Central memory CD4-positive, alpha-beta T cell (primary cell): ENCODE results near the gene IKZF4.
"Not testable (repeated sequence)": the region's sequence is repeated elsewhere in the genome, so short reads cannot be mapped to it uniquely, and the experiment has no call there.

ENCODE experiments used
- DNase-seq: peaks from one replicate; pipeline ENCODE4 v3.0.0; 2022

The IKZF4 gene

DNA sequence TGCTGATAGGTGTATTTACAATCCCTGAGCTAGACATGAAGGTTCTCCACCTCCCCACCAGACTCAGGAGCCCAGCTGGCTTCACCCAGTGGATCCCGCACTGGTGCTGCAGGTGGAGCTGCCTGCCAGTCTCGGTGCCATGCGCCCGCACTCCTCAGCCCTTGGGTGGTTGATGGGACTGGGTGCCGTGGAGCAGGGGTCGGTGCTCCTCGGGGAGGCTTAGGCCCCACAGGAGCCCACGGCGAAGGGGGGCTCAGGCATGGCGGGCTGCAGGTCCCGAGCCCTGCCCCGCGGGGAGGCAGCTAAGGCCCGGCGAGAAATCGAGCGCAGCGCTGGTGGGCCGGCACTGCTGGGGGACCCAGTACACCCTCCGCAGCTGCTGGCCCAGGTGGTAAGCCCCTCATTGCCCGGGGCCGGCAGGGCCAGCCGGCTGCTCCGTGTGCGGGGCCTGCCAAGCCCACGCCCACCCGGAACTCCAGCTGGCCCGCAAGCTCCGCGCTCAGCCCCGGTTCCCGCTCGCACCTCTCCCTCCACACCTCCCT lies 20.8 kb upstream of the IKZF4 start:
- DNase-seq = not testable (repeated sequence)

DNA sequence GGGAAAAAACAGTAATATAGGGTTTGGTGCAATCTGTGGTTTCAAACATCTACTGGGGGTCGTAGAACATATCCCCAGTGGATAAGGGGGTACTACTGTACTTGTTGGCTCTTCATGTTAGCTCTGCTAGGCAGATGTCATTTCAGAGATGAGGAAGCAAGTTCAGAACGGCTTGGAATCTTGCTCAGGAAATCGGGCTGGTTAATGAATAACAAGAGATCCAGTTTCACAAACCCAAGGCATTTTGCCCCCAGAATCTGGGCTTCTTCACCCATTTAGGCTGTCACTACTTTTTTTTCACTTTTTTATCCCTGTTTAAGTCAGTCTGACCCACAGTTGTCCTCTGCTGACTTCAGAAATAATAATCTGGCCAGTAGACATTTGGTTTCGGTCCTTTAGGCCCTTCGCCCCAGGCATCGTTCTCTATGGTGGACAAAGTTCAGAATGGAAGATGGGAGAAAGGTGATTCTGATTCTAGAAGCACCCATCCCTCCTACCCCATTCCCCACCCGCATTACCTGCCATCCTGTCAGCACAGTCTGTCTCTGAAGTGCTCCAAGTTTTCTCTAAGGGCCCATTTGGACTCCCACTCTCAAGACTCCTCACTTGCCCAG lies 19.2 kb upstream of the IKZF4 start:
- no peak for DNase-seq

DNA sequence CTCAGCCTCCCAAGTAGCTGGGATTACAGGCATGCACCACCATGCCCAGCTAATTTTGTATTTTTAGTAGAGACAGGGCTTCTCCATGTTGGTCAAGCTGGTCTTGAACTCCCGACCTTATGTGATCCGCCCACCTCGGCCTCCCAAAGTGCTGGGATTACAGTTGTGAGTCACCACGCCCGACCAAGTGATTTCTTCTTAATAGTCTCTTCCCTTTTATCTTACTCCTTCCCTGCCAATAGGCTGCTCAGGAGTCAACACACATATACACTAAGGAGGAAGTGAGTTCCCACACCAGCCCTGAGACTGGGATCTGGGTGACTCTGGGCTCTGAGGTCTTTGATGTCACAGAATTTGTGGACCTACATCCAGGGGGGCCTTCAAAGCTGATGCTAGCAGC lies 17.5 kb upstream of the IKZF4 start:
- not testable (repeated sequence) for DNase-seq

DNA sequence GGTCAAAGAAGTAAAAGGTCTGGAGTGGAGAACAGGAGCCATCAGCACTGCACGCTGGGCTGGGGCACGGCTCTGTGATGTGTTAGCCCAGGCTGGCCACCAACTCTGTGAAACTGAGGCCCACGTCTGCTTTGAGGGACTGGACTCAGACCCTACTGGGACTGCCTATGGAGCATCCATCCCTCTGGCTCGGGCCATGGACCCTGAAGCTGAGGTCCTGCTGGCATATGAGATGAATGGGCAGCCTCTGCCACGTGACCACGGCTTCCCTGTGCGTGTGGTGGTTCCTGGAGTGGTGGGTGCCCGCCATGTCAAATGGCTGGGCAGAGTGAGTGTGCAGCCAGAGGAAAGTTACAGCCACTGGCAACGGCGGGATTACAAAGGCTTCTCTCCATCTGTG lies 16.6 kb upstream of the IKZF4 start:
- no peak for DNase-seq

DNA sequence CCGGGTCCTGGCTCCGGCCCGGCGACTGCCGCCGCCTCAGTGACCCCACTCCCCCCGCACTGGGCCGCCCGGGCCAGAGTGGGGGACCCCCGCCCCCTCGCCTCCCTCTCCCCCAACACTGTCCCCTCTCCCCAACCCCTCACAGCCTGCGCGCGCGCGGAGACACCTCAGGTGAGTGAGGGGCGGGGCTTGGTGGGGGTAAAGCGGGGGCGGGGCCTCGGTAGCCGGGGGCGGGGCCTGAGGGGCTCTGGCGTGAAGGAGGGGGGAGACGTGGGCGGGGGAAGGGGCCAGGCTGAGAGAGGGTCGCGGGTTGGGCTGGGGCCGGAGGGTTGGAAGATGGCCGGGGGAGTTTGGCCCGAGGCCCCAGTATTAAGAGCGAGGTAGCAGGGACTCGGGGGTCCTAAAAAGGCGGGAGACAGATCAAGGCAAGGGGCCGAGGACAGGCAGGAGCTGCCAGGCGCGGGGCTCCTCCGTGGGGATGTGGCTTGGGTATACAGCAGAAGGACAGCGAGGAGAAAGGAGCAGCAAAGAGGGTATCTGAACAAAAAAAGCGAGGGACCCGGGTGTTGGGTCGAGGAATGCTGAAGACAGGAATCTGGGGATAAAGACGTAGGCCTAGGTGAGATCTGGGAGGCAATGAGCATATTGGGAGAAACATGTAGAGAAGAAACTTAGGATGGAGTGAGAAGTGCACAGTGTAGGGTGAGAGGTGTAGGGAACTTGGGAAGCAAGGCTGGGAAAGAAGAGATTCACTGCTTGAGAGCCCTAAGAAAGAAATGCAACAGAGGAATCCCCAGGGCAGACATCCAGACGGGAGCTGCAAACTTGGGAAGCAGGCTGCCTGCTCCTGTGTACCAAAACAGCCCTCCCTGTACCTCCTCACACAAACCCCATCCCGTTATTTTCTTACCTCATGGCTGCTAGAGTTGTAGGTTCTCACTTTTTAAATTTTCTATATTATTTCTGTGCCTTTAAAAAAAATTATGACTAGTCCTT lies 13.0 kb upstream of the IKZF4 start:
- peak; percentile 56 for DNase-seq

DNA sequence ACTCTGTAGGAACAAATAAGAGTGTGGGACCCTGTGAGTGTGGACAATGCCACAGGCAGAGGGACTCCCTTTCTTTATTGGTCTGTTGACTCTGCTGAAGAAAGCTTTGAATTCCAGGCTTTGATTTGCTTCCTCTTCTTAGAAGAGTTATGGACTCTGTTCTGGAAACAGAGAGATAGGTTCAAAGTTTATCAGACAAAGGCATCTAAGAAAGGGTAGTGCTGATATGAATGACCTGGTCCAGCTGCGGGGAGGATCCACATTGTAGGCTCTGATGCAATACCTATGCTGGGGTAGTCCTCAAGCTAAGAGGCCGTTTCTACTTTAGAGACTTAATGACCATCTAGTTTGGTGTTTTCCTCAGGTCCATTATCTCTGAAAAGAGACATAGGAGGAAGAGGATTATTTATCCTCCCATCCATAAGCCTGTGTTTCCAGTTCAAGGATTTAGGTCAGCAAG lies 10.7 kb upstream of the IKZF4 start:
- DNase-seq = no peak

DNA sequence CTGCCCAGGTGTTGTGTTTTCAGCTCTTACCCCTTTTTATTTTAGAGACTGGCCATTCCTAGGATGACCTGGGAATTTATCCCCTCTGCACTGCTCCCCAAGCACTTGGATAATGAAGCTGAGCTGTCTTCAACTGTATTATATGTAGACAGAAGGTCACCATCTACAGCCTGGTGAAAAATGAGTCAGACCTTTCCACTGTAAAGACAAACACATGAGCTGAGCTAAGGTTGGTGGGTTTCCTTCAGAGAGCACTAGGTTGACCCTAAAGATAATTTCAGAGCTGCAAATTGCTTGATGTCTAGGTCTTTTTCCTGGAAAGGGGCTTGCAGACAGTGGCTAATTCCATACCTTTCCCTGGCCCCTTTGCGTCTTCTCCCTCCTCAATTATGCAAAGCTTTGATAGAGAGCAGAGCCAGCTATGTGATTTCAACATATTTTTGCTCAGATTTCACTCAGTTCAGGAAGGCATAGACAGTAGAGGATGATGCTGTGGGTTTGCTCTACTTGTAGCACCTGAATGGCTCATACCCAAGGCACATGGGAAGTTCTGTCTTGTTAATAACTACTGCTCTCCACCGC lies 9.2 kb upstream of the IKZF4 start:
- DNase-seq = no peak

DNA sequence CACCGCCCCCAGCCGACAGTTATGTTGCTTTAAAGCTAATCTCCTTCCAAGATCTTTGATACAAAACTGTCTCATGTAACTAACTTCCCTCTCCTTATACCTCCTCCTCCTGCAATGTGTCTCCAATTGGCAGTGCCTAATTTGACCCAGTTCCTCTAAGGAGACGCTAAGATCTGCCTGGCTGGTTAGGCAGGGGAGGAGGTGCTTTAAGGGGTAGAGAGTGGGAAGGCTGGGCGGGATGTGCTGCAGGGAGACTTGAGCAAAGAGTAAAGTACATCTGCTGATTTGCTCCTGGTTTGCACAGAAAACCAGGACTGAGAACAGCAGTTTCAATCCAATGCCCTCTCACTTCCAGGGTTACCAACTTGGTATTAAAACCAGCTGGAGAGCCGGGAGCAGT lies 7.4 kb upstream of the IKZF4 start:
- no peak for DNase-seq

DNA sequence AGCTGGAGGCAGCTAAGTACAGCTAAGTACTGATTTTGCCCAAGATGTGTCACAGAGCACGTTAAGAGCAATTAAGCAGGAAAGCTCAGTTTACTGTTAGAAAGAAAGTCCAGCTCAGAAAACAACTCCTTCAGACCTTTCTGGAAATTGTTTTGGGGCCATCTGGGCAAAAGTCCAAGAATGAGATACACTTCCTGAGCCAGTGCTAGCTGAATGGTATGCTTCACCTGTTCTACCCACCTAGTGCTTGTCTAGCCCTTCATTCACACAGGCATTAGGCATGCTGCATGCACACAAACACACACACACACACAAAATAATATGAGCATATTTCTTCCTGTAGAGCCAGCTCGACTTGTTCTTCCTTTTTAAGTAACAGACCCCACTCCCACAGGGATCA lies 6.6 kb upstream of the IKZF4 start:
- DNase-seq = no peak

DNA sequence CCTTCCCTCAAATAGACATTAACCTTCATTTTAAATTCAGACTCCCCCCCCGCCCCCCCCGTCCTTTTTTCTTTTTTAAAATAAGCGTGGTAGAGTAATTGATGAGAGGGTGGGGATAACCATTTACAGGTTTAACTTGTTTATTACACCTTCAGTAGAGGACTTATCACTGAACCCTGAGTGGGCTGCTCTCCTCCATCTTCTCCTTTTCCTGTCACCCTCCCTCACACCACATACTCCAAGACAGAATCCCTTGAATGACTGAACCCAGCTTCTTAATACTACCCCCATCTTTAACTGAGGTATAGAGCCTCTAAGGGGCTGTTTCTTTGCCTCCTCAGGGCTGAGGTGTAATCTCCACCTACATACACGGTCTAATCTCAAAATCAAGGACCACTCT lies 3.7 kb upstream of the IKZF4 start:
- DNase-seq = no peak

DNA sequence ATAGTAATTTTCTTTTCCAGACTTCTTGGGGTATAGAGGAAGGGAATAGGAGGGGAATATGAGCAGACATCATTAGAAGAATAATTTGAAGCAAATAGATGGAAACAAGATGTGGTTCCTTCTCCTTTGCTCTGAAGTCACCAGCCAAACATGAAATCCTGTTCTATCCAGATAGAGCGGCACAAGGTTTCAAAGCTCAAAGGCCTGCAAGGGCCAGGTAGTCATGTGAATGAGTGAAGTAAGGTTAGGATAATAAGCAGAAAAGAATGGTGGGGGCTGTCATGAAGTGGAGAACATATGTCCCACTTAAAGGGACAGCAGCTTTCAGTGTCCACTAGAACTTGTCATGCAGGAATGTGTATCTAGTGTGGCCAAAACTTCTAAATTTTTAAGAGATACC lies 2.5 kb upstream of the IKZF4 start:
- DNase-seq = no peak

DNA sequence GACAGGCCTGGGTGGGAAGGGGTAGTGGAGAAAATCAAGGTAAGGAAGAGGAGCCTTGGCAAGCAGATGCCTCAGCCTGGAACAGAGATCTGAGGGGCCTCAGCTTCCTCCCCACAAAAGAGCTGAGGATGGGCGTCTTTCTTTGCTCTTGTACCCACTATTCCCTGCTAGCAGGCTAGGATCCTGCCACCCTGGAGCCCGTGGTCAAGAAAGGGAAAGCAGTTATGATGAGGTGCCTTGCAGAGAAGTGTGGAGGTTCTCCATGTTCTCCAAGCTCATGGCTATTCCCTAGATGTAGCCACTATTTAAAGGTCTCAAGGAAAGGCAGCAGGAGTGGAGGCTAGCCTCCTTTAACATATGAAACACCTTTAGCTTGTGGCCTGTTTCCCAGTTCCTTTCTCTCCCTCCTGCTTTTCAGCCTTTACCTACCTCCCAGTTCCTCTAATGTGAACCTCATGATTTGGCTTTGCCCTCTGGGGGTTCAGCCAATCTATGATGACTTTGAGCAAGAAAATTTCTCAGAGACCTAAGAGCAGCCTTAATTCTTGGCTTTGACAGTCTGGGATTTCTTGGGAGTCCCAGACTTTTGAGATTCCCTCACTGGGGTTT lies 1.1 kb downstream of the IKZF4 start:
- DNase-seq = no peak

DNA sequence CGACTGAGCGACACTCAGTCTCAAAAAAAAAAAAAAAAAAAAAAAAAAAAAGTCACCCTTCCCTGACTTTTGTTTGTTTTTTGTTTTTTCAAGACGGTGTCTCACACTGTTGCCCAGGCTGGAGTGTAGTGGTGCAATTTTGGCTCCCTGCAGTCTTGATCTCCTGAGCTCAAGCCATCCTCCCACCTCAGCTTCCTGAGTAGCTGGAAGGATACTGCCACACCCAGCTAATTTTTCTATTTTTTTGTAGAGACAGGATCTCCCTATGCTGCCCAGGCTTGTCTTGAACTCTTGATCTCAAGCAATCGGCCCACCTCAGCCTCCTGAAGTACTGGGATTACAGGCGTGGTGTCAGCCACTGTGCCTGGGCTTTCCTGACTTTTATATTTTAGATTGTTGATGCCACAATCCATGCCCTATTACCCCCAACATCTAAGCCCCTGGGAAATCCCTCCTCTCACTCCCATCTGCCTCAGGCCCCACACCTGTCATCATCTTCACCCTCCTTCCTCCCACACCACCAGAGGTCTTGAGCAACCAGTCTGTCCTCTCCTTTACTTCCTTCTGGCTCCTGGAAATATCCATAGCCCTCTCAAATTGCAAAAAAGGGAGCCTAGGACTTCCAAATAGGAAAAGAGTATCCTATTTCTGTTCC lies 7.8 kb downstream of the IKZF4 start:
- no peak for DNase-seq

DNA sequence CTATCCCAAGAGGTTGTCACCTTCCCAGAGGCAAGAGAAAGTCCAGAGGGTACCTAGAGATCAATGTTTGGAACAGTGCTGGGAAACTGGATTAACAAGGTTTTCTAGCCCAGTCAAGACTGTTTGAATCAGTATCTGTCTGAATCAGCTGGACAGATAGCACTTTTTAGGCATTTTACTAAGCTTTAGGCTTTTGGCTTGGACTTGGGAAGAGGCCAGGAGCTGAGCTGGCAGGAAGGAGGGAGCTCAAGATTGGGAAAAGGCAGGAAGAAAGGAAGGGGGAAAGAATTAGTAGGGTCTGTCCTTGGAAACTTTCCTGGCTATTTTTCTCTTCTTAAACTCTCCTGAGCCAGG lies 8.3 kb downstream of the IKZF4 start:
- DNase-seq = no peak

DNA sequence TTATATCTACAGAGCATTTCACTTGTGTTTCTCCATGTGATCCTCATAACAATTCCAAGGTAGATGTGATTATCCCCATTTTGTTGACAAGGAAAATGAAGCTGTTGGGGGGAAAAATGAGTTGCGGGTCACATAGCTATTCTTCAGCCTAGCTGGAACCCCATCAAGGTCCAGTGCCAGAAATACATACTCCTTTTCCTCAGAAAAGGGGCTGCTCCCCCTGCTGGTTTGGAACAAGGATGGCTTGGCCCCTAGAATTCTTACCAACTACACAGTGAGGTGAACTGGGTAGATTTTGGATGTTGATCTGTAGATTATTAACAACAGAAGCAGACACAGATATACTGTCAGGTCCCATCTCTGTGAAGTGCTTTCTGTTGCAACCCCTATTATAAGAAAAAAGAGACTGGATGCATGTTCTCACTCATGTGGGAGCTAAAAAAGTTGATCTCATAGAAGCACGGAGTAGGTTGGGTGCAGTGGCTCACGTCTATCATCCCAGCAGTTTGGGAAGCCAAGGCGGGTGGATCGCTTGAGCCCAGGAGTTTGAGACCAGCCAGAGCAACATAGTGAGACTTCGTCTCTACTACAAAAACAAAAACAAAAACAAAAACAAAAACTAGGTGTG lies 8.9 kb downstream of the IKZF4 start:
- peak; percentile 32 for DNase-seq

DNA sequence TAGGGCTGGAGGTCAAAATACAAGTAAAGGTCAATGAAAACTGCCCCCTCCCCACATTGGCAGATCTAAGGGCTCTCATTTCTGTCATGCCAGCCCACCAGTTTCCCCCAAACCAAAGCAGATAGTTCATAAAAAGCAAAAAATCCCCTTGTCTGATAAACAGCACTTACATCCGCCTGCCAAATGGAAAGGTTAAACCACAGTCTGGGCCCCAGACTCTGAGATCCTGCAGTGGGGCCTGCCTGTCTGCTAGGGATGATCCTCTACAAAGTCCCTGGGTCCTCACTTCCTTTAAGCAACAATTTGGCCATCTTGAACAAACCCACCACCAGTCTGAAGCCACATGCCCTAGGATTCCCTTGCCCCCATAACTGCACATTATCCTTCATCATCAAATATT lies 11.1 kb downstream of the IKZF4 start:
- no peak for DNase-seq

DNA sequence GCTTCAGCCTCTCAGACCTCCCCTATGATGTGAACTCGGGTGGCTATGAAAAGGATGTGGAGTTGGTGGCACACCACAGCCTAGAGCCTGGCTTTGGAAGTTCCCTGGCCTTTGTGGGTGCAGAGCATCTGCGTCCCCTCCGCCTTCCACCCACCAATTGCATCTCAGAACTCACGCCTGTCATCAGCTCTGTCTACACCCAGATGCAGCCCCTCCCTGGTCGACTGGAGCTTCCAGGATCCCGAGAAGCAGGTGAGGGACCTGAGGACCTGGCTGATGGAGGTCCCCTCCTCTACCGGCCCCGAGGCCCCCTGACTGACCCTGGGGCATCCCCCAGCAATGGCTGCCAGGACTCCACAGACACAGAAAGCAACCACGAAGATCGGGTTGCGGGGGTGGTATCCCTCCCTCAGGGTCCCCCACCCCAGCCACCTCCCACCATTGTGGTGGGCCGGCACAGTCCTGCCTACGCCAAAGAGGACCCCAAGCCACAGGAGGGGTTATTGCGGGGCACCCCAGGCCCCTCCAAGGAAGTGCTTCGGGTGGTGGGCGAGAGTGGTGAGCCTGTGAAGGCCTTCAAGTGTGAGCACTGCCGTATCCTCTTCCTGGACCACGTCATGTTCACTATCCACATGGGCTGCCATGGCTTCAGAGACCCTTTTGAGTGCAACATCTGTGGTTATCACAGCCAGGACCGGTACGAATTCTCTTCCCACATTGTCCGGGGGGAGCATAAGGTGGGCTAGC lies 13.9 kb downstream of the IKZF4 start:
- DNase-seq = no peak

DNA sequence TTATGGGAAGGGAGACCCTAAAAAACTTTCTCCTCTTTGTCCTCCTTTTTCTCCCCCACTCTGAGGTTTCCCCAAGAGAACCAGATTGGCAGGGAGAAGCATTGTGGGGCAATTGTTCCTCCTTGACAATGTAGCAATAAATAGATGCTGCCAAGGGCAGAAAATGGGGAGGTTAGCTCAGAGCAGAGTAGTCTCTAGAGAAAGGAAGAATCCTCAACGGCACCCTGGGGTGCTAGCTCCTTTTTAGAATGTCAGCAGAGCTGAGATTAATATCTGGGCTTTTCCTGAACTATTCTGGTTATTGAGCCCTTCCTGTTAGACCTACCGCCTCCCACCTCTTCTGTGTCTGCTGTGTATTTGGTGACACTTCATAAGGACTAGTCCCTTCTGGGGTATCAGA lies 16.3 kb downstream of the IKZF4 start:
- DNase-seq = no peak

DNA sequence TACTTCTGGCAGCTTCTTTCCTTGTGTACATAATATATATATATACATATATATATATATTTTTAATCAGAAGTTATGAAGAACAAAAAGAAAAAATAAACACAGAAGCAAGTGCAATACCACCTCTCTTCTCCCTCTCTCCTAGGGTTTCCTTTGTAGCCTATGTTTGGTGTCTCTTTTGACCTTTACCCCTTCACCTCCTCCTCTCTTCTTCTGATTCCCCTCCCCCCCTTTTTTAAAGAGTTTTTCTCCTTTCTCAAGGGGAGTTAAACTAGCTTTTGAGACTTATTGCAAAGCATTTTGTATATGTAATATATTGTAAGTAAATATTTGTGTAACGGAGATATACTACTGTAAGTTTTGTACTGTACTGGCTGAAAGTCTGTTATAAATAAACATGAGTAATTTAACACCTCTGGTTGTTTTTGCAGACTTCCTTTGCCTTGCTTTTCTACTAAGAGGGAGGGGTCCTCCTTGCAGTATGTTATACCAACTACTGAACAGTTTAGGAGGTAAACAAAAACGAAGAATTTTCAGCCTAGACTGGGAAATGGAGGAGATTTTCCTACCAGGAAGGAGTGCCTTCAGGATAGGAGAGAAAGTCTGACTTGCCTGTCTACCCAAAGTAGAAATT lies 17.3 kb downstream of the IKZF4 start:
- no peak for DNase-seq

DNA sequence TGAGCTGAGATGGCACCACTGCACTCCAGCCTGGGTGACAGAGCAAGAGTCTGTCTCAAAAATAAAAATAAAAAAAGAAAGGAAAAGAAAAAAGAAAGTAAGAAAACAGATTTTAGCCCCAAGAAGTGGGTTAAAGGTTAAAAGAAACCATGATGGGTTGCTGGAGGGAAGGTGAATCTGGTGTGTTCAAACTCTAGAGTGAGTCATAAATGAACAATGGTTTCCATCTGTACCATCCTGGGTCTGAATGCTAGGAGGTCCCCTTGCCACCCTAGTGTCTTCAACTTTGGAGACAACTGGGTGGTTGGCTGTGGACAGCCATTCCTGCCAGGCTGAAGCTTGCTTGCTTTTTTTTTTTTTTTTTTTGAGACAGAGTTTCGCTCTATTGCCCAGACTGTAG lies 19.3 kb downstream of the IKZF4 start:
- no peak for DNase-seq

DNA sequence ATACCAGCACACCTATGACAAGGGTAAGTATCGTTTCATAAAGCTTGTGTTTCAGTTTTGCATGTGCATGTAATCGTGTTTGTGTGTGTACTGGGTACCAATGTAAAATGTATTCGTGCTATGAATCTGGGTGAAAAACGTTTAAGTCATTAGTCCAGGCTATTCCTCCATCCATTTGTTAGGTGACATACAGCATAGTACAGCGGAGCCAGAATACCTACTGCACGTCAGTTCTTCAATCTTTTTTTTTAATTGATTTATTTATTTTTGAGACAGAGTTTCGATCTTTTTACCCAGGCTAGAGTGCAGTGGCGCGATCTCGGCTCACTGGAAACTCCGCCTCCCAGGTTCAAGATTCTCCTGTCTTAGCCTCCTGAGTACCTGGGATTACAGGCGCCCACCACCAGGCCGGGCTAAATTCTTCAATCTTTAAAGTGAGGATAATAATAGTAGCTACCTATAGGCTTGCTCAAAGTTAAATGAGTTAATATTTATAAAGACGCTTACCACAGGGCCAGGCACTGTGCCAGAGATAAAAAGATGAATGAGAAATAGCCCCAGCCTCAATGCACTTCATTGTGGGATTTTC lies 20.2 kb downstream of the IKZF4 start:
- no peak for DNase-seq
